Chondrocyte (in vitro differentiated cells): ENCODE measurements around the gene RBM20. TPM values are rescaled to one million over a fixed set of nuclear protein-coding genes. Genes with fewer than 3 reads are reported as not detected.
"Not testable (repeated sequence)": the region's sequence is repeated elsewhere in the genome, so short reads cannot be mapped to it uniquely, and the experiment has no call there.

Experiments
- DNase-seq: peaks from one replicate; pipeline ENCODE4 v3.0.0; 2021; ENCODE audit warnings: mixed read lengths, low spot score
- H3K27ac Mint-ChIP-seq: one replicate; pipeline ENCODE4 v1.8.0; 2021; ENCODE audit warnings: mild to moderate bottlenecking, moderate library complexity, mixed read lengths; ENCODE audit not compliant: unreplicated experiment
- H3K27me3 Mint-ChIP-seq: 2 replicates; pipeline ENCODE4 v1.8.0; 2021; ENCODE audit warnings: low read depth, mixed read lengths
- H3K36me3 Mint-ChIP-seq: 2 replicates; pipeline ENCODE4 v1.8.0; 2021; ENCODE audit warnings: low read depth, mixed read lengths
- H3K4me1 Mint-ChIP-seq: 2 replicates; pipeline ENCODE4 v1.8.0; 2021; ENCODE audit warnings: low read depth, mild to moderate bottlenecking, mixed read lengths
- H3K4me3 Mint-ChIP-seq: one replicate; pipeline ENCODE4 v1.8.0; 2021; ENCODE audit warnings: mild to moderate bottlenecking, moderate library complexity, mixed read lengths; ENCODE audit not compliant: unreplicated experiment
- H3K9me3 Mint-ChIP-seq: 2 replicates; pipeline ENCODE4 v1.8.0; 2021; ENCODE audit warnings: low read depth, mixed read lengths
- total RNA-seq: library from RNA; stranded (reverse); gene quantifications from 3 replicates; pipeline ENCODE4 v1.2.1, GENCODE V29; 2021
- TF ChIP-seq, protein P1 (sequence below): fragments of 200-600 bp; sonication (generic); IDR thresholded peaks from 2 replicates; pipeline ENCODE4 v1.5.0; 2021; ENCODE audit warnings: antibody characterized with exemption, mild to moderate bottlenecking, moderate library complexity

RBM20 gene
- total RNA-seq, 1 donor from 2014 or later = 3.6 TPM

DNA sequence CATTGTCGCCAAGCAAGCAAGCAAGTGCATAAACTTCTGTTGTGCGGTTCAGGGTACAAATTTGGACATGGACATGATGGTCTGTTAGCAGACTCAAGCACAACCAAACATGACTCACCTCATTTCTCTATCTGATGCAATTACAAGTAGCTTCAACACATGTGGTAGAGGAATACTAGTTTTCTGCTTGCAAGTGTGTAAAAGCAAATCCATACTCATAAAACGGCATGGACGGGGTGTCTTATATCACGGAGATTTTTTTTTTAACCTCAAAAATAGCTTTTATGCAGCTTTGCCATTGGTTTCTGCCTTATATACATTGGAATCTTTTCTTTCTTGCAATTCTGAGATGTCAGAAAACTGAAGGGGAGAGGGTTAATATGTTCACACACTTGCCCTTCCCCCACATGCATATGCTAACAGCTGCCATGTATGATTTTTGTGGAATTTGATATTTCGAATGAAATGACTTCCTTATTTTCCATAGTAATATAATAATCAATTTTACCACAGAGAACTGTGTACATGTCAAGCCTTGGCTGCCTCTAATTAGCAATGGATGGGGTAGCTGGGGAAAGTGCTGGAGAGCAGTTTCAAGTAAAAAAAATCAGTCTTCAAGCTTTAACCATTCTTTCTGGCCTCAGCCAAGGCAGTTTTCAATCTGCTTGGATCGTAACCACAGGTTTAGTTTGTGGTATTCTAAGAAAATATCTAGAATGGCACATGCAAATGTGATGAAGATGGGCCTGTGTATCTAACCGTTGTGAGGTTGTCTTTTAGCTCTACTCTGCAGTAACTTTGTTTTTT, 121.6 kb downstream of the RBM20 start:
- no peak for DNase-seq
- Mint-ChIP-seq H3K4me1 (peaks cover 2% of the 10 kb centered on the region), H3K9me3 (no peaks in the 10 kb centered on the region), H3K27me3 (no peaks in the 10 kb centered on the region), H3K36me3 (no peaks in the 10 kb centered on the region), H3K4me3 (no peak overlapping the region), H3K27ac (no peak overlapping the region)
- TF ChIP-seq, protein P1, sequence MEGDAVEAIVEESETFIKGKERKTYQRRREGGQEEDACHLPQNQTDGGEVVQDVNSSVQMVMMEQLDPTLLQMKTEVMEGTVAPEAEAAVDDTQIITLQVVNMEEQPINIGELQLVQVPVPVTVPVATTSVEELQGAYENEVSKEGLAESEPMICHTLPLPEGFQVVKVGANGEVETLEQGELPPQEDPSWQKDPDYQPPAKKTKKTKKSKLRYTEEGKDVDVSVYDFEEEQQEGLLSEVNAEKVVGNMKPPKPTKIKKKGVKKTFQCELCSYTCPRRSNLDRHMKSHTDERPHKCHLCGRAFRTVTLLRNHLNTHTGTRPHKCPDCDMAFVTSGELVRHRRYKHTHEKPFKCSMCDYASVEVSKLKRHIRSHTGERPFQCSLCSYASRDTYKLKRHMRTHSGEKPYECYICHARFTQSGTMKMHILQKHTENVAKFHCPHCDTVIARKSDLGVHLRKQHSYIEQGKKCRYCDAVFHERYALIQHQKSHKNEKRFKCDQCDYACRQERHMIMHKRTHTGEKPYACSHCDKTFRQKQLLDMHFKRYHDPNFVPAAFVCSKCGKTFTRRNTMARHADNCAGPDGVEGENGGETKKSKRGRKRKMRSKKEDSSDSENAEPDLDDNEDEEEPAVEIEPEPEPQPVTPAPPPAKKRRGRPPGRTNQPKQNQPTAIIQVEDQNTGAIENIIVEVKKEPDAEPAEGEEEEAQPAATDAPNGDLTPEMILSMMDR = no peak

DNA sequence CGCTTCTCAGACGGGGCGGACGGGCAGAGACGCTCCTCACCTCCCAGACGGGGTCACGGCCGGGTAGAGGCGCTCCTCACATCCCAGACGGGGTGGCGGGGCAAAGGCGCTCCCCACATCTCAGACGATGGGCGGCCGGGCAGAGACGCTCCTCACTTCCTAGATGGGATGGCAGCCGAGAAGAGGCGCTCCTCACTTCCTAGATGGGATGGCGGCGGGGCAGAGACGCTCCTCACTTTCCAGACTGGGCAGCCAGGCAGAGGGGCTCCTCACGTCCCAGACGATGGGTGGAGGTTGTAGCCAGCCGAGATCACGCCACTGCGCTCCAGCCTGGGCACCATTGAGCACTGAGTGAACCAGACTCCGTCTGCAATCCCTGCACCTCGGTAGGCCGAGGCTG, 123.5 kb downstream of the RBM20 start:
- H3K27ac Mint-ChIP-seq, H3K27me3 Mint-ChIP-seq, H3K36me3 Mint-ChIP-seq, H3K9me3 Mint-ChIP-seq, DNase-seq, H3K4me1 Mint-ChIP-seq, H3K4me3 Mint-ChIP-seq: not testable (repeated sequence)

DNA sequence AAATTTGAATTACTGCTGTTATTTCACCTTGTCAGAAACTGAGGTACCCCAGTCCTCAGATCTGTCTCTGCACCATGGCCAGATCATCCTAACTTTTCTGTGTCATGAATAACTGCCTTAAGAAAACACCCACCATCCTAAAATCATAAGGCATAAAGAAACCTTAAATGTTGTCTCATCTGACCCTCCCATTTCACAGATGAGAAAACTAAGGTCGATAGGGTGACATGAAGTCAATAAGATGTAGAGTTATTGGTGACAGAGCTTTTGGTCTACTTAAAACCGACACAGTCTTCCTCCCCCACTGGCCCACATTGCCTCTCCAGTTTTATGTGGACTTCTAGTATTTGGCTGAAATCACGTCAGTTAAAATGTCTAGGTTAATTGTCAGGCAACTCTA, 126.1 kb downstream of the RBM20 start:
- no peak overlapping the region for H3K4me3 Mint-ChIP-seq
- H3K27ac Mint-ChIP-seq = no peak overlapping the region
- DNase-seq = no peak
- no peaks in the 10 kb centered on the region for H3K27me3 Mint-ChIP-seq
- no peaks in the 10 kb centered on the region for H3K36me3 Mint-ChIP-seq
- peaks cover 16% of the 10 kb centered on the region for H3K4me1 Mint-ChIP-seq
- TF ChIP-seq, protein P1 = no peak
- no peaks in the 10 kb centered on the region for H3K9me3 Mint-ChIP-seq

DNA sequence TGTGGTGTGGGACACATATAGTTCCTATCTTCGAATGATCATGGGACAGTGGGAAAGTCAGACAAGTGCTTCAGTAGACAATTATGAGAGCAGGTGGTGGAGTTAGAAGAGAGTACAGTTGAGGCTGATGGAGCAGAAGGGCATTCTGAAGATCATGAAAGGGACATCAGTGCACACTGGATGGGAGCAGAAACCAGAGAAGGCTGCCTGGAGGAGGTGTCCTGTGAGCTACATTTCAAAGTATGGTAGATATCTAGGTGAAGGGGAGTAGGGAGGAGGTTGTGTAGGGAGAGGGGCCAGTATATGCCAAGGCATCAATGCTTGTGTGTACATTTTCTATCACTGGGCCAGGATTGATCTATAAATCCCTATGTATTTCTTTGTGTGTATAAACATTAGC, 127.3 kb downstream of the RBM20 start:
- no peaks in the 10 kb centered on the region for H3K27me3 Mint-ChIP-seq
- no peaks in the 10 kb centered on the region for H3K36me3 Mint-ChIP-seq
- DNase-seq = no peak
- H3K27ac Mint-ChIP-seq = no peak overlapping the region
- TF ChIP-seq, protein P1 = no peak
- H3K9me3 Mint-ChIP-seq = no peaks in the 10 kb centered on the region
- H3K4me3 Mint-ChIP-seq = no peak overlapping the region
- peaks cover 14% of the 10 kb centered on the region for H3K4me1 Mint-ChIP-seq

DNA sequence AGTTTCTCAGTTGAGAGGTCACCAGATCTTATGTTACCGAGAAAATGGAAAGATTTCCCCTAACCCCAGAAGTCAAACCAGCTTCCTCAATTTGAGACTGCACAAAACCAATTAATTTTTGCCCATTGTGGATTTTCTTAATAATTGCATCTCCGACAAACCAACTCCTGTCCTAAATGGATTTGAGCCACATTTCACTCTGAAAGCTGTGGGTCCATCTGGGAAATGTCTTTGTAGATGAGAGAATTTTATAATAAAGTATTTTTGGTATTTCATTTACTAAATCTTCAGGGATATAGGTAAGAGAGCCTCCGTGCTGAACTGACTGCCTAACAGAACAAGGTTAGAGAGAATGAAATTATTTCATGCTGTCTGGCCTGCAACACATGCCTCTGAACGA, 127.9 kb downstream of the RBM20 start:
- H3K9me3 Mint-ChIP-seq = no peaks in the 10 kb centered on the region
- DNase-seq = no peak
- H3K4me1 Mint-ChIP-seq = peaks cover 14% of the 10 kb centered on the region
- H3K27me3 Mint-ChIP-seq = no peaks in the 10 kb centered on the region
- no peak overlapping the region for H3K4me3 Mint-ChIP-seq
- TF ChIP-seq, protein P1 = no peak
- H3K27ac Mint-ChIP-seq = no peak overlapping the region
- no peaks in the 10 kb centered on the region for H3K36me3 Mint-ChIP-seq
